DOHH2 (cell line): ENCODE results near the gene GCNA.

ENCODE experiments used
- EZH2phosphoT487 ChIP-seq: fragments of 200-600 bp; sonication (generic); IDR thresholded peaks from 2 replicates; pipeline ENCODE4 v1.6.1; 2017; ENCODE audit warnings: borderline replicate concordance, mild to moderate bottlenecking, antibody characterized with exemption, low read length, moderate library complexity, mixed read lengths
- TF ChIP-seq, protein P1 (sequence below): fragments of 200-600 bp; sonication (generic); IDR thresholded peaks from one replicate; pipeline ENCODE4 v1.5.1; 2014; ENCODE audit warnings: antibody characterized with exemption, mild to moderate bottlenecking, low read depth, low read length; ENCODE audit not compliant: poor library complexity, severe bottlenecking

- TF ChIP-seq, protein P1, sequence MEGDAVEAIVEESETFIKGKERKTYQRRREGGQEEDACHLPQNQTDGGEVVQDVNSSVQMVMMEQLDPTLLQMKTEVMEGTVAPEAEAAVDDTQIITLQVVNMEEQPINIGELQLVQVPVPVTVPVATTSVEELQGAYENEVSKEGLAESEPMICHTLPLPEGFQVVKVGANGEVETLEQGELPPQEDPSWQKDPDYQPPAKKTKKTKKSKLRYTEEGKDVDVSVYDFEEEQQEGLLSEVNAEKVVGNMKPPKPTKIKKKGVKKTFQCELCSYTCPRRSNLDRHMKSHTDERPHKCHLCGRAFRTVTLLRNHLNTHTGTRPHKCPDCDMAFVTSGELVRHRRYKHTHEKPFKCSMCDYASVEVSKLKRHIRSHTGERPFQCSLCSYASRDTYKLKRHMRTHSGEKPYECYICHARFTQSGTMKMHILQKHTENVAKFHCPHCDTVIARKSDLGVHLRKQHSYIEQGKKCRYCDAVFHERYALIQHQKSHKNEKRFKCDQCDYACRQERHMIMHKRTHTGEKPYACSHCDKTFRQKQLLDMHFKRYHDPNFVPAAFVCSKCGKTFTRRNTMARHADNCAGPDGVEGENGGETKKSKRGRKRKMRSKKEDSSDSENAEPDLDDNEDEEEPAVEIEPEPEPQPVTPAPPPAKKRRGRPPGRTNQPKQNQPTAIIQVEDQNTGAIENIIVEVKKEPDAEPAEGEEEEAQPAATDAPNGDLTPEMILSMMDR, result no peak
- TF ChIP-seq EZH2phosphoT487, result no peak
Measured at GRCh38 chrX:71586929-71587328, 8.7 kb downstream of the GCNA start.
